Mucosa of descending colon (tissue), 3 donors: ENCODE results near the gene OPTC. TPM values are rescaled to one million over a fixed set of nuclear protein-coding genes. Genes with fewer than 3 reads are reported as not detected.

ENCODE experiments used
- ATAC-seq: fragments of 200-7000 bp; cut with Tn5 transposase; one replicate; pipeline ENCODE4 v1.9.1; 2020; ENCODE audit warnings: mild to moderate bottlenecking, moderate library complexity
- DNase-seq, 3 donors: peaks; one replicate each; pipeline ENCODE4 v3.0.0-alpha.2; 2020
- H3K36me3 ChIP-seq: fragments of 200-600 bp; one replicate; pipeline ENCODE4 v1.8.0; 2021; ENCODE audit warnings: low read depth, mild to moderate bottlenecking
- H3K4me1 ChIP-seq: fragments of 200-600 bp; one replicate; pipeline ENCODE4 v1.8.0; 2021; ENCODE audit warnings: low read depth, mild to moderate bottlenecking
- H3K4me3 ChIP-seq: fragments of 200-600 bp; one replicate; pipeline ENCODE4 v1.8.0; 2021; ENCODE audit warnings: mild to moderate bottlenecking
- H3K9me3 ChIP-seq: fragments of 200-600 bp; one replicate; pipeline ENCODE4 v1.8.0; 2021; ENCODE audit warnings: mild to moderate bottlenecking
- CTCF ChIP-seq: fragments of 200-600 bp; IDR thresholded peaks from one replicate; pipeline ENCODE4 v1.8.0; 2022; ENCODE audit warnings: antibody characterized with exemption, mild to moderate bottlenecking
- intact Hi-C, 2 donors: fragments of 100-400 bp; cut with DNase I in 1 of 2; cut with micrococcal nuclease in 1 of 2; formaldehyde crosslinking; loops; one replicate each; pipeline versions ENCODE4 v1.11.0 to v1.11.1; 2022; cut with DNase I, micrococcal nuclease
- total RNA-seq, 3 donors: library from RNA; stranded (reverse); fragmentation: NEBNext Ultra II Directional in 2 of 3; extraction: Animal tissue kit (Norgen Biotek cat#: 25700) in 2 of 3; gene quantifications; one replicate each; pipeline versions ENCODE4 v1.2.1 to v1.2.4, GENCODE V29; 2021 to 2023
- donor health status: DM: no; HTN: no; CAD: no; lungs with moderate emphysema.
- donor health status: DM: no; HTN: no; CAD: no.
- donor health status: DM: no; HTN: yes; CAD: no.

Gene OPTC
- total RNA-seq, 3 donors from 2014 or later, result not detected

DNA sequence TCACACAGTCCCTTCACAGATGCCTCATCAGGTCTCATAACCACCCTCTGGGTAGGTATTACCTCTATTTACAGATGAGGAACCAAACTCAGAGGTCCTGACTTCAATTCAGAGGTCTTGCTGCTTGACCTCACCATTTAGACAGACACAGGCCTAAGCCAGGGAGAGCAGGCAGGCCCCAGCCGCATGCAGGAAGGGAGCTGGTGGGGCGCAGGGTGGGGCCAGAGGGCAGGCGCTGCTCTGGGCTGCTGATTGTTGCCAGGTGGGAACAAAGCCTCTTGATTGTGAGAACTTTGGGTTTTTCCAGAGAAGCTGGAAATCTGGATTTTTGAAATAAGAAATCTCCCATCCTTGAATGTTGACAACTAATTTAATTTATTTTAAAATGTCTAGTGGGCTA is 38.2 kb upstream of the OPTC start:
- no peak for ATAC-seq
- no peak for DNase-seq
- intact Hi-C loops, result no loop called here
- H3K9me3 ChIP-seq, result no peaks in the 10 kb centered on the region
- TF ChIP-seq CTCF, result no peak
- no peaks in the 10 kb centered on the region for H3K4me1 ChIP-seq
- H3K36me3 ChIP-seq, result no peaks in the 10 kb centered on the region
- H3K4me3 ChIP-seq, result no peak overlapping the region

DNA sequence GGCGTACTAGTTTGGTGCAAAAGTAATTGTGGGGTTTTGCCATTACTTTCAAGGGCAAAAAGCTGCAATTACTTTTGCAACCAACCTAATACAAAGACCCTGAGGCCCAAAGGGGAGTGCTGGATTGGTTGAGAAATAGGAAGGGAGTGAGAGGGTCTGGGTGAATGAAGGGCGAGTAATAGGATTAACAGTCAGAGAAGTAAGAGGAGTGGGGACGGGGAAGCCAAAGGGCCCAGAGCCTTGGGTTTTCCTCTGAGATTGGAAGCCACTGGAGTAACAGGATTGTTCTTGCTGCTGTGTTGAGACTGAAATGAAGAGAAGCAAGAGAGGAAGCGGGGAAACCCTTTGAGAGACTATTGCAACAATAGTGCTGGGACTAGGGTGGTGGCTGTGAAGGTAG is 37.4 kb upstream of the OPTC start:
- no peaks in the 10 kb centered on the region for H3K4me1 ChIP-seq
- no peaks in the 10 kb centered on the region for H3K9me3 ChIP-seq
- H3K4me3 ChIP-seq, result no peak overlapping the region
- ATAC-seq (no peak), DNase-seq (no peak)
- no peaks in the 10 kb centered on the region for H3K36me3 ChIP-seq
- intact Hi-C loops, result no loop called here
- no peak for TF ChIP-seq CTCF

- intact Hi-C loops, result no loop called here
- Histone ChIP-seq H3K9me3 (no peaks in the 10 kb centered on the region), H3K4me3 (no peak overlapping the region), H3K36me3 (no peaks in the 10 kb centered on the region), H3K4me1 (no peaks in the 10 kb centered on the region)
- ATAC-seq, result no peak
- TF ChIP-seq CTCF, result no peak
- no peak for DNase-seq
Observed at GRCh38 chr1:203458078-203458477, 35.9 kb upstream of the OPTC start.

GRCh38 chr1:203459671-203460201 is 34.2 kb upstream of the OPTC start:
- no peaks in the 10 kb centered on the region for H3K4me1 ChIP-seq
- ATAC-seq, result no peak
- no peaks in the 10 kb centered on the region for H3K36me3 ChIP-seq
- H3K4me3 ChIP-seq, result no peak overlapping the region
- TF ChIP-seq CTCF, result no peak
- intact Hi-C loops, result no loop called here
- H3K9me3 ChIP-seq, result no peaks in the 10 kb centered on the region
- no peak for DNase-seq

DNA sequence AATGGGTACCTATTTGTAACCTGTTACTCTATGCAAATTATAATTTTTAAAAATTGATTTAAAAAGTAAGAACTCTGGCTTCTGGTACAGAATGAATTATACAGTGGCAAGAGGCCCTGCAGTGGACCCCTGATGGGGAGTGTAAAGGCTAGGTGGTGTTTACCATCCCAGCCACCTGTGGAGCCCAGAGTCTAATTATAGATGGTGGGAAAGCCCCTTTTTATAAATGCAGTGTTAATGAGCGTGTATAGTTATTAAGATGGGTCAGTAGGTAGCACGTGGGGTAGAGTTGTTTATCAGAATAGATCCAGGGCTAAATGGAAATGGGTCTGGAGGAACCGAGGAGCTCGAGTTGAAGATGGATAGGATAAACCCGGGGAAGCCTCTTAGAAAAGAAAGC is 32.2 kb upstream of the OPTC start:
- Histone ChIP-seq H3K4me1 (no peaks in the 10 kb centered on the region), H3K9me3 (no peaks in the 10 kb centered on the region), H3K4me3 (no peak overlapping the region), H3K36me3 (no peaks in the 10 kb centered on the region)
- DNase-seq (no peak), ATAC-seq (no peak)
- TF ChIP-seq CTCF, result no peak
- intact Hi-C loops, result no loop called here

DNA sequence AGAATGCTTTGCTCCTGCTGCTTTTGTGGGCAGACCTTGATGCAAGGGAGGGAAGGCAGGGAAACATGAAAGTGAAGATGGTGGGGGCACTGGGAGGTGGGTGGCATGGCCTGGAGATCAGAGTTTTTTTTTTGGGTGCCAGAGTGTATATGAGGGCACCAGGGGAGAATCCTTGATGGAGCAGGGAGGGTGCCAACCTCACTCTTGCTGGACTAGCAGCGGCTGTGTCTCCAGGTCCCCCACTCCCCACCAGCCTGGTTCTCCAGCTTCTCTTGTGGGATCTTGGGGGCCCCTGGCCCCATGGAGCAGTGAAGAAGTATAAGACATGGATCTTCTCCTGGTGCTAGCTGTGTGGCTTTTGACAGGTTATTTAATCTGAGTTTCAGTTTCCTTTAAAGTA is 31.8 kb upstream of the OPTC start:
- ATAC-seq (no peak), DNase-seq (no peak)
- no peaks in the 10 kb centered on the region for H3K36me3 ChIP-seq
- no peak for TF ChIP-seq CTCF
- no peak overlapping the region for H3K4me3 ChIP-seq
- H3K4me1 ChIP-seq, result no peaks in the 10 kb centered on the region
- no peaks in the 10 kb centered on the region for H3K9me3 ChIP-seq
- intact Hi-C loops, result no loop called here
